ENCODE results near the gene TULP4. TPM values are rescaled to one million over a fixed set of nuclear protein-coding genes. Genes with fewer than 3 reads are reported as not detected.

Gene TULP4
- total and polyA plus RNA-seq, 10 donors, result 1.8 to 143 (median 78.1) TPM

DNA sequence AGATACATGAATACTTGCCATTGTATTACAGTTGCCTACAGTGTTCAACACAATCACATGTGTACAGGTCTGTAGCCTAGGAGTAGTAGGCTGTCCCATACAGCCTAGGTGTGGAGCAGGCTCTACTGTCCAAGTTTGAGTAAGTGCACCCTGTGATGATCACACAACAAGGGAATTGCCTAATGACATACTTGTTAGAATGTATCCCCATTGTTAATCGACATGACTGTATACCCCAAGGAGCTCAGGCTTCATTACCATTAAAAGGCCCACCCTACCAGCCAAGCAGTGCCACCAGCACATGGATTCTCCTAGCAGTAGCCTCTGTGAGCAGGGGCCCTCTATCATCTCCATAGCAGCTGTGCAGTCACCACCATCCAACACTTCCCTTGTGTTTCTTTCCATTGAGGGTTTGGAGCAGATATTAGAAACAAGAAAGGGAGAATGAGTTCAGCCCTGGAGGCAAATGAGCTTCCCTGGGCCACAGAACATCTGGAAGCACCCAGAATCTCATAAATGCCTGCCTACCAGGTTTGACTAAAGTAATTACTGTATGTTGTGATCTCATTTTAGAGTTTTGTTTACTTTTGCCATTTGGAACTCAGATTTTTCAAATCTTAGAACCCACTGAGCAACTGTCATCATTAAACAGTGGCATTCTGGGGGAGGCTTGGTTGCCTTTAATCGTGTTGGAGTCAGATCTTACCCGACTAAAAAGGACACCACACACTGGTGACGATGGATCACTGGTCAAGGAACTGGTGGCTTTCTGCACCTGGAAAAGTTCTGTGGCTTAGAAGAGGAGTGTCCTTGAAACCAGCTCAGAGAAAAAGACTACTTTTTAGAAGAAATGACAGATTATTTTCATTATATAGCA is 104.9 kb downstream of the TULP4 start:
- Histone ChIP-seq H3K27me3 (replicated peaks in 1 of 7) (no peaks in the 10 kb centered on the region), H3K27ac (no peak overlapping the region), H3K4me3 (no peak overlapping the region), H3K4me1 (no peaks in the 10 kb centered on the region), H3K9me3 (peaks cover 0 to 15% (median 0%) of the 10 kb centered on the region in 8 donors), H3K36me3 (peaks cover 0 to 47% (median 15%) of the 10 kb centered on the region in 6 donors)
- intact Hi-C loops (cut with DNase I; ENCODE audit: low total_unique reads), result no loop called here
- TF ChIP-seq POLR2AphosphoS5 (IDR thresholded peaks at IDR 0.05), result no peak
- WGBS, 5 donors, result 79 to 95% (median 89%) methylated on average over 4 of the region's 4 CpGs
- no peak for DNase-seq

DNA sequence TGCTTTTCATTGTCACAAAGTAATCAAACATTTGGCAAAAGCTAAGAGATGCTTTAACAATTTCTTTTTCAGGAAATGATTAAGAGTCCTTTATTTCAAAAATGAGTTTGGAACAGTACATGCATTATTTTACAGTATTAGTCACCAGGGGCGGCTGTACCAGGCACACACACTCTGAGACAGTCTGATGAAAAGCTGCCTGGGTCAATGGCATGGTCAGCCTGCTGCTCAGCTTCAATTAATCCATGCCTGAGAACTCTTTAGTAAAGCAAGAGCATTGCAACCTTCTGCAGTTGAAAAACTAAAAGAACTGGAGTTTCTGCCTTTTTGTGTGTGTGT is 105.5 kb downstream of the TULP4 start:
- intact Hi-C loops (cut with DNase I; ENCODE audit: low total_unique reads), result no loop called here
- H3K4me3 ChIP-seq, result no peak overlapping the region
- peaks cover 0 to 46% (median 15%) of the 10 kb centered on the region in 6 donors for H3K36me3 ChIP-seq
- H3K4me1 ChIP-seq, result no peaks in the 10 kb centered on the region
- no peaks in the 10 kb centered on the region for H3K27me3 ChIP-seq (replicated peaks in 1 of 7)
- 71 to 86% (median 82%) methylated on average over 1 of the region's 1 CpG for WGBS, 5 donors
- DNase-seq, result no peak
- TF ChIP-seq, protein P1, sequence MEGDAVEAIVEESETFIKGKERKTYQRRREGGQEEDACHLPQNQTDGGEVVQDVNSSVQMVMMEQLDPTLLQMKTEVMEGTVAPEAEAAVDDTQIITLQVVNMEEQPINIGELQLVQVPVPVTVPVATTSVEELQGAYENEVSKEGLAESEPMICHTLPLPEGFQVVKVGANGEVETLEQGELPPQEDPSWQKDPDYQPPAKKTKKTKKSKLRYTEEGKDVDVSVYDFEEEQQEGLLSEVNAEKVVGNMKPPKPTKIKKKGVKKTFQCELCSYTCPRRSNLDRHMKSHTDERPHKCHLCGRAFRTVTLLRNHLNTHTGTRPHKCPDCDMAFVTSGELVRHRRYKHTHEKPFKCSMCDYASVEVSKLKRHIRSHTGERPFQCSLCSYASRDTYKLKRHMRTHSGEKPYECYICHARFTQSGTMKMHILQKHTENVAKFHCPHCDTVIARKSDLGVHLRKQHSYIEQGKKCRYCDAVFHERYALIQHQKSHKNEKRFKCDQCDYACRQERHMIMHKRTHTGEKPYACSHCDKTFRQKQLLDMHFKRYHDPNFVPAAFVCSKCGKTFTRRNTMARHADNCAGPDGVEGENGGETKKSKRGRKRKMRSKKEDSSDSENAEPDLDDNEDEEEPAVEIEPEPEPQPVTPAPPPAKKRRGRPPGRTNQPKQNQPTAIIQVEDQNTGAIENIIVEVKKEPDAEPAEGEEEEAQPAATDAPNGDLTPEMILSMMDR (IDR thresholded peaks at IDR 0.05 in 8 of 11, conservative IDR thresholded peaks at IDR 0.05 in 3 of 11), result no peak
- no peak for TF ChIP-seq POLR2AphosphoS5 (IDR thresholded peaks at IDR 0.05)
- H3K9me3 ChIP-seq, result peaks cover 0 to 15% (median 0%) of the 10 kb centered on the region in 8 donors
- no peak overlapping the region for H3K27ac ChIP-seq

DNA sequence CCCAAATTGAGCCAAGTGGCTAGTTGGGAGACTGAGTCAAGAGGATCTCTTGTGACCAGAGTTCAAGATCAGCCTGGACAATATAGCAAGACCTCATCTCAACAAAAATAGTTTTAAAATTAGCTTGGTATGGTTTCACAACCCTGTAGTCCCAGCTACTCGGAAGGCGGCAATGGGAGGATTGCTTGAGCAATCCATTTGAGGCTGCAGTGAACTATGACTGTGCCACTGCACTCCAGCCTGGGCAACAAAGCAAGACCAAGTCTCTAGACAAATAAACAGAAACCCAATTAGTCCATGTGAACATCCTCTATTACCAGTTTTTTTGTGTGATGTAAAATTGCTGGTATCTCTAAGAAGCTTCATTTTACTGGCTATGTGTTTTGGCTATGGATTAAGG is 106.2 kb downstream of the TULP4 start:
- Histone ChIP-seq H3K27me3 (replicated peaks in 1 of 7) (no peaks in the 10 kb centered on the region), H3K27ac (no peak overlapping the region), H3K4me1 (no peaks in the 10 kb centered on the region), H3K4me3 (no peak overlapping the region), H3K36me3 (peaks cover 0 to 38% (median 12%) of the 10 kb centered on the region in 6 donors), H3K9me3 (peaks cover 0 to 15% (median 0%) of the 10 kb centered on the region in 8 donors)
- no peak for DNase-seq
- TF ChIP-seq, protein P1 (IDR thresholded peaks at IDR 0.05 in 8 of 11, conservative IDR thresholded peaks at IDR 0.05 in 3 of 11), result no peak
- TF ChIP-seq POLR2AphosphoS5 (IDR thresholded peaks at IDR 0.05), result no peak
- TF ChIP-seq POLR2A (IDR thresholded peaks at IDR 0.05), result no peak
- intact Hi-C loops (cut with DNase I; ENCODE audit: low total_unique reads), result no loop called here
- 88 to 97% (median 92%) methylated on average over 2 of the region's 2 CpGs for WGBS, 5 donors

DNA sequence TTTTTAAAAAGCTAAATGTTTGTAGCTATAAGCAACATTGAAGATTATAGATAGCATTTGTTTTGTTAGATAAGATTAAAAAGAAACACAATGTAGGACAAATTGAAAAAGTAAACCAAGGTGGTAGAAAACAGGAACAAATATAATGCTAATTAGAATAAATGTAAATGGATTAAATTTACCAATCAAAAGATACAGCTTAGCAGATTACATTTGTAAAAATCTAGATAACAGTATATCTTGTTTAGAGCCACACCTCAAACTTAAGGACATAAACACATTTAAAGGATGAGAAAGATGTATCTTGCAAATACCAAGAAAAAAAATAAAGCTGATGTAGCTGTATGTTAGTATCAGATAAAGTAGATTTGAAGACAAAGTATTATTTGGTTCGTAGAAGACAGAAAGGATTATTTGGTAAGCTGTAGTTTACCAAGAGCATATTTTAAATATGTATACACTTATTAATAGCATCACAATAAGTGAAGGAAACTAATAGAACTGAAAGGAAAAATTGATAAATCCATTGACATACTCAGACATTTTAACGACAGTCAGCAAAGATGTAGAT is 107.2 kb downstream of the TULP4 start:
- TF ChIP-seq POLR2AphosphoS5 (IDR thresholded peaks at IDR 0.05) (no peak), POLR2A (IDR thresholded peaks at IDR 0.05) (no peak)
- TF ChIP-seq, protein P1 (IDR thresholded peaks at IDR 0.05 in 8 of 11, conservative IDR thresholded peaks at IDR 0.05 in 3 of 11), result no peak
- Histone ChIP-seq H3K27ac (no peak overlapping the region), H3K27me3 (replicated peaks in 1 of 7) (no peaks in the 10 kb centered on the region), H3K4me3 (no peak overlapping the region), H3K9me3 (peaks cover 0 to 15% (median 0%) of the 10 kb centered on the region in 8 donors), H3K4me1 (no peaks in the 10 kb centered on the region), H3K36me3 (peaks cover 0 to 32% (median 5%) of the 10 kb centered on the region in 6 donors)
- intact Hi-C loops (cut with DNase I; ENCODE audit: low total_unique reads), result no loop called here
- WGBS, 5 donors, result 95 to 99% (median 99%) methylated on average over 2 of the region's 2 CpGs
- DNase-seq, result no peak
